ENCODE data around the gene SEPTIN8. TPM values are rescaled to one million over a fixed set of nuclear protein-coding genes. Genes with fewer than 3 reads are reported as not detected.

The SEPTIN8 gene
- total and polyA plus RNA-seq, 2 of the 8 experiments (the other 6 are each of a cell fraction or from before 2014, with no cell fraction given): 21.2 to 33.0 TPM

DNA sequence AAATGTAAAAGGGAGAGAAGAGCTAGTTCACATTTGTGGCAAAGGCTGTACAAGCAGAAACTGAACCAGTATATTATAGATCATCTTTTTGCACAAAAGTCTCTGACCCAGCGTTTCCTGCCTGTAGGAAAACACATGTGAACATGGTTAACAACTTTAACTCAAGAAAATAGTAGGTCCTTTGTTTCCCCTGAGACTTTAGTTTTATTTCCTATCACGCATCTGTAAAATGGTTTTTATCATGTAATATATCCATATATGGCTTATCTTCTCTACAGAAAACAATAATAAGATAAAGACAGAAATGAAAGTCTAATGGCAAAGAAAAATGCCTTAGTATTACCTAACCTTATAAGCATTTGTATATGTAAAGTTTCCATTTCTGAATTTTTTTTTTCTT lies 42.4 kb downstream of the SEPTIN8 start:
- no peak overlapping the region for H3K18ac ChIP-seq (ENCODE audit: extremely low read depth, low read length)
- H3K4ac ChIP-seq (replicated peaks; ENCODE audit: insufficient read length, low read depth, low read length): no peak overlapping the region
- H2BK120ac ChIP-seq (replicated peaks; ENCODE audit: low read depth, low read length): no peak overlapping the region
- H2BK20ac ChIP-seq (ENCODE audit: low read length): no peak overlapping the region
- no peak overlapping the region for H3K56ac ChIP-seq (replicated peaks; ENCODE audit: insufficient read length, low read depth, low read length)
- H3K79me2 ChIP-seq (ENCODE audit: control insufficient read depth in 1 of 2, insufficient read depth in 2 of 2, low read length in 2 of 2): no peaks in the 10 kb centered on the region
- H3K23ac ChIP-seq (ENCODE audit: insufficient read length): no peak overlapping the region
- peaks cover 0 to 5% (median 0%) of the 10 kb centered on the region in 4 experiments; a peak in 1 of 7 replicates for H3K27me3 ChIP-seq (replicated peaks in 1 of 4; ENCODE audit: control insufficient read depth in 3 of 4, extremely low read depth in 1 of 4, insufficient read depth in 3 of 4, low read length in 3 of 4)
- no peak overlapping the region for H2AK5ac ChIP-seq (ENCODE audit: low read depth, low read length)
- no peak overlapping the region for H2BK15ac ChIP-seq (ENCODE audit: low read length)
- WGBS, 2 experiments (ENCODE audit: extremely low coverage in 1 of 2, insufficient coverage in 1 of 2, insufficient read length in 1 of 2, insufficient replicate concordance in 2 of 2, low coverage in 1 of 2, low lambda C conversion rate in 2 of 2, missing lambda C conversion rate in 1 of 2): 77% methylated on average over 2 of the region's 2 CpGs; no CpG with 5 or more reads in 1 of the 2 experiments
- DNase-seq (ENCODE audit: low read depth in 1 of 2, low spot score in 2 of 2): no peak
- H3K9me3 ChIP-seq (ENCODE audit: insufficient read depth in 2 of 2, low read depth in 1 of 2, low read length in 1 of 2): no peaks in the 10 kb centered on the region
- H2AFZ ChIP-seq (ENCODE audit: low read length): no peak overlapping the region
- H3K9ac ChIP-seq (replicated peaks in 1 of 4; ENCODE audit: extremely low read depth in 1 of 4, low read depth in 3 of 4, low read length in 3 of 4): no peak overlapping the region
- H4K8ac ChIP-seq (ENCODE audit: extremely low read depth, insufficient read depth, low read length): no peak overlapping the region
- H3K4me1 ChIP-seq (replicated peaks in 1 of 4; ENCODE audit: control insufficient read depth in 3 of 4, insufficient read depth in 4 of 4, low read length in 3 of 4): peaks cover 0 to 4% (median under 1%) of the 10 kb centered on the region in 4 experiments; a peak in 2 of 7 replicates
- no peak overlapping the region for H2BK5ac ChIP-seq (ENCODE audit: low read depth, low read length)
- H4K91ac ChIP-seq (replicated peaks; ENCODE audit: insufficient read length, low read length): no peak overlapping the region
- no peak overlapping the region for H3K4me2 ChIP-seq (ENCODE audit: insufficient read depth in 1 of 2, low read depth in 2 of 2, low read length in 2 of 2)
- no peak overlapping the region for H4K5ac ChIP-seq (ENCODE audit: insufficient read length, low read depth, low read length)
- no peak for FAIRE-seq
- H3K4me3 ChIP-seq (ENCODE audit: extremely low read depth in 1 of 4, insufficient read depth in 2 of 4, low read depth in 3 of 4, low read length in 4 of 4): no peak overlapping the region
- H4K20me1 ChIP-seq (replicated peaks in 1 of 2; ENCODE audit: control insufficient read depth in 1 of 2, insufficient read depth in 2 of 2, low read length in 2 of 2): no peaks in the 10 kb centered on the region
- H3K27ac ChIP-seq (ENCODE audit: low read depth, low read length): no peak overlapping the region
- POLR2A ChIA-PET (ENCODE audit: partially characterized antibody): no interaction called here
- H3K36me3 ChIP-seq (ENCODE audit: control insufficient read depth in 2 of 4, insufficient read depth in 4 of 4, low read length in 3 of 4): no peaks in the 10 kb centered on the region; a peak in 1 of 8 replicates
- CTCF ChIA-PET (ENCODE audit: partially characterized antibody): interaction anchor here (1.5 to 1.7 kb wide), 2 partner anchors 86 to 207 kb away, joined by 3 to 5 read pairs; no protein-coding TSS in a partner anchor
- H3K14ac ChIP-seq (ENCODE audit: insufficient read length): no peak overlapping the region
- no peak overlapping the region for H2BK12ac ChIP-seq (ENCODE audit: low read depth, low read length)
- H3K79me1 ChIP-seq (ENCODE audit: low read depth, low read length): no peaks in the 10 kb centered on the region; the same call in 1 of the 2 replicates
- H3K23me2 ChIP-seq (ENCODE audit: low read depth, low read length): peaks cover 3% of the 10 kb centered on the region; the same call in 1 of the 2 replicates
- TF ChIP-seq YY1 (IDR thresholded peaks at IDR 0.05; ENCODE audit: low read depth, low read length) (no peak), SRF (IDR thresholded peaks at IDR 0.05; ENCODE audit: low read depth, low read length) (no peak), EGR1 (IDR thresholded peaks at IDR 0.05; ENCODE audit: borderline replicate concordance, low read depth, low read length) (no peak), HDAC6 (IDR thresholded peaks at IDR 0.05; ENCODE audit: low read depth, low read length) (no peak), CBX8 (IDR thresholded peaks at IDR 0.05; ENCODE audit: borderline replicate concordance, low read depth, low read length) (no peak), JUND (IDR thresholded peaks at IDR 0.05; ENCODE audit: low read length) (no peak), ATF2 (IDR thresholded peaks at IDR 0.05; ENCODE audit: low read length) (no peak)

All from H1 (cell line).